T-helper 2 cell (primary cell): ENCODE measurements around the gene LY86.

Source experiments
- DNase-seq, 5 experiments: peaks; one replicate each; pipeline versions ENCODE4 v3.0.0 to v3.0.0-alpha.2; 2012 to 2022

LY86 gene

DNA sequence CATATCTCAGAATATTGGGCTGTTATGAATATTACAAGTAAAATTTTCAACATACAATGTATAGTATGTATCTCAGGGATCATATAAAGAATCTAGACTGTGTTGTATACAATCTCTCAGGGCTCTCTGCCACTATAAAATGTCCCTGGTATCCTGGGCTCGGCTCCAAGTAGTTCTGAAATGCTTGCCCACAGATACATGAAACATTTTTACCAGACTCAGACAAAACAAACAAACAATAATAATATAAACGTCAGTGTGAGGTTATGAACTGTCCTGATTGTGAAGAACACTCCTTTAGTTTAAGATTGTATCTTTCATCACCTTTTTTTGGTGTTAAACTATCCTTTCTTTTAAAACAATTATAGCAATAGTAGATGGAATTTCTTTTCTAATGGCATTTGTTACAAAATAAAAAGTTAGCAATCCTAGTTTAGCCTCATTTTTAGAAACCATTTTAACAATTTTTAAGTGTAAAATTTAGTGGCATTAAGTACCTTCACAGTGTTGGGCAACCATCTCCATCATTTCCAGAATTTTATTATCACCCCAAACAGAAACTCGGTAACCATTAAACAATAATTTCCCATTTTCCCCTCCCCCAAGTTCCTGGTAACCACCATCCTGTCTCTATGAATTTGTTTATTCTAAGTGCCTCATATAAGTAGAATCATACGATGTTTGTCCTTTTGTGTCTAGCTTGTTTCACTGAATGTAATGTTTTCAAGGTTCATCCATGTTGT is 17.4 kb upstream of the LY86 start:
- no peak for DNase-seq

DNA sequence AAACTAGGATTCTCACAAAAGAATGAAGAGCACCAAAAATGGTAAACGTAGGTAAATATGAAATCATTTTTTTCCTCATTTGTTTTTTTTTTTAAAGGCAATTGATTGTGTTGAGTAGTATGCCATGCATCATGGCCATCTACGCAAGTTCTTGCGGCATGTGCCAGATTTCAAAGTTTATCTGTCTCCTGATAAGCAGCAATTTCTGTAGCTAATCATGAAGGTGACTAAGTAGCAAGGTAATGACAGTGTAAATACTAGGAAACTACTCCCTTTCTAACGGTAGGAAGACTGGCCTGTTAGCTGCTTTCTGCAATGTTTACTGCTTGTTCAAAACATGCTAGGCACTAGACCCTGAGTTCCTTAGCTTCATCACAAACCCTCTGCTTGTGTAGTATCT is 13.4 kb upstream of the LY86 start:
- DNase-seq, result no peak

DNA sequence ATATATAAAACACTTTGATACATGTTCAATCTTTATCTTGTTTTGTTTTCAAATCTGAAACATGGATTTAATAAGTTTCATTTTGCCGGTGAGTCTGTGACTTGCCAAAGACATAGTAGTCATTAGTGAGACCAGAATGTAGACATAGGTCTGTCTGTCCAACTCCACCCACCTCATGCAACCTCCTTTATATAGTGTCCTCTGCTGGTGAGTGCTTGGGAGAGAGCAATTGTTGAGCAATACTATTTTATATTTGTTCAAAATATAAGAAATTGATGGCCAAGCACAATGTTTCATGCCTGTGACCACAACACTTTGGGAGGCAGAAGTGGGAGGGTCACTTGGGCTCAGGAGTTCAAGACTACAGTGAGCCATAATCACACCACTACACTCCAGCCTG is 10.8 kb upstream of the LY86 start:
- no peak for DNase-seq

DNA sequence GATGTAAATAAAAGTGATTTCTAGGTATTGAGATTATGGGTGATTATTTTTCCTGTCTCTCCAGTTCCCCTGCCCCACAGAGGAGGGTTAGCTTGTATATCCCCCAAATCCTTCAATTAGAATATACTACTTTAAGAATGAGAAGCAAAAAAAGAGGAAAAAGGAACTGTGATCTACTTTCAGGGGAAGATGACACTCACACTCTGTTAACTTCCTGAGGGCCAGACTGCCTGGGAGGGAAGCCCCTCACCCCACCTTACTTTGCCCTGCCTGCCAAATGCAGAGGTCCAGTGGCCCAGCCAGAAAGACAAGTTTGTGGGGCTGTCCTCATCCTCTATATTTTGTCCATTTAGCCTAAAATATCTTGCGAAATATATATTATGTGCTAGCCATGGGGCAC is 9.2 kb upstream of the LY86 start:
- DNase-seq, result no peak

DNA sequence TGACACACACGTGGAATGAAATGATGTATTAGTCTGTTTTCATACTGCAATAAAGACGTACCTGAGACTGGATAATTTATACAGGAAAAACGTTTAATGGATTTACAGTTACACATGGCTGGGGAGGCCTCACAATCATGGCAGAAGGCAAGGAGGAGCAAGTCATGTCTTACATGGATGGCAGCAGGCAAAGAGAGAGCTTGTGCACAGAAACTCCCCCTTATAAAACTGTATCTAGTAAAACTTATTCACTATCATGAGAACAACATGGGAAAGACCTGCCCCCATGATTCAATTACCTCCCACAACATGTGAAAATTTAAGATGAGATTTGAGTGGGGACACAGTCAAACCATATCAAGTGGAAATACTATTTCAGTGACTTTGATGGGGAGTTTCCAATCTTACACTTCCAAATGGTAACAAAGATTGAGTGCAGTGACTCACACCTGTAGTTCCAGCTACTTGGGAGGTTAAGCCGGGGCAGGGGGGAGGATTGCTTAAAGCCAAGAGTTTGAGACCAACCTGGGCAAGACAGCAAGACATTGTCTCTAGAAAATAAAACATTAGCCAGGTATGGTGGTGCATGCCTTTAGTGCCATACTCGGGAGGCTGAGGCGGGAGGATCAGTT is 8.2 kb upstream of the LY86 start:
- DNase-seq, result no peak

DNA sequence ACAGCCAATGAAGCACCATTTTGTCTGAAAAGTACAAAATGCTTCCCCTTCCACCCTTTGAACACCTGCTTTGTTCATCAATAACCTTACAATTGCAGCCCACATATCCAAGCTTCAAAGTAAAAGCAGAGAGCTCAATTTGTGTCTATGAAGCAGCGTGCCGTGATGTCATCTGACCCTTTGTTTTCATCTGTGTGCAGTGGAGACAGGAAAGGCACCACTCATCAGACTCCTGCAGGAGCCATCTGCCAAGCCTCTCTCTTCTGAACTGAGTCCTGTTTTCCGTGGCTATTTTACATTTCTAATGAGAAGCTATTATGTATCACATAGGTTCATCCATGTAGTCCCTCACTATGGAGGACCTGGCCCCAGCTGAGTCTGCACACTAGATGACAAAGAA is 7.5 kb upstream of the LY86 start:
- DNase-seq, result no peak

DNA sequence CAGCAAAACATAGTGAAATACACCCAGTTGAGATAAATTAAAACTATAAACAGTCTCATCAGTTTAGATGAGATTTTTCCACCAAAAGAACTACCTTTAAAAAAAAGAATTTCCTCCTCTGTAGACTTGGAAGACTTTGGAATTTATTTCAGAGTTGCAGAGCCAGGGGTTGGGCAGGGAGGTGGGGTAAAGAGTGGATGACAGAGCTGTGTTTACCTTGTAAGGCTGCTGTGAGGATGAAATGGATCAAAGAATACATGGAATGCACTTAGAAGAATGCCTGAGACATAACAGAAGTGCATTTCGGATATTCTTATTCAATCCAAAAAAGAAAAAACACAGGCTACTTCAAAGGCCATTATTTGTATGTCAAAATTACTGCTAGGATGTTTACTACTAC is 6.4 kb upstream of the LY86 start:
- no peak for DNase-seq

DNA sequence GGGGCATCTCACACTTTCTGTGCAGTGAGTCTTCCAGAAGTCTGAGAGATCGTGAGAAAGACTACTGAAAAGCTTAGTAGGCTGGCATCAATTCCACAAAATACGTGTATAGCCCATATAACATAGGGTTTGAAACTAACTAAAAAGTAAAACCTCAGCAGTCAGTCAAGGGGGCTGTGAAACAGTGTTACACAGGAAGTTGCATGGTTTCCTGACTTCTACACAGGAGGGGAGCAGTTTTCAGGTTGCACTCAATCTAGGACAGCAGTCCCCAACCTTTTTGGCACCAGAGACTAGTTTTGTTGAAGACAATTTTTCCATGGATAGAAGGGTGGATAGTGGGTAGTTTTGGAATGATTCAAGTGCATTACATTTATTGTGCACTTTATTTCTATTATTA is 4.7 kb upstream of the LY86 start:
- peak in 1 of 5 experiments; percentile 61 for DNase-seq

DNA sequence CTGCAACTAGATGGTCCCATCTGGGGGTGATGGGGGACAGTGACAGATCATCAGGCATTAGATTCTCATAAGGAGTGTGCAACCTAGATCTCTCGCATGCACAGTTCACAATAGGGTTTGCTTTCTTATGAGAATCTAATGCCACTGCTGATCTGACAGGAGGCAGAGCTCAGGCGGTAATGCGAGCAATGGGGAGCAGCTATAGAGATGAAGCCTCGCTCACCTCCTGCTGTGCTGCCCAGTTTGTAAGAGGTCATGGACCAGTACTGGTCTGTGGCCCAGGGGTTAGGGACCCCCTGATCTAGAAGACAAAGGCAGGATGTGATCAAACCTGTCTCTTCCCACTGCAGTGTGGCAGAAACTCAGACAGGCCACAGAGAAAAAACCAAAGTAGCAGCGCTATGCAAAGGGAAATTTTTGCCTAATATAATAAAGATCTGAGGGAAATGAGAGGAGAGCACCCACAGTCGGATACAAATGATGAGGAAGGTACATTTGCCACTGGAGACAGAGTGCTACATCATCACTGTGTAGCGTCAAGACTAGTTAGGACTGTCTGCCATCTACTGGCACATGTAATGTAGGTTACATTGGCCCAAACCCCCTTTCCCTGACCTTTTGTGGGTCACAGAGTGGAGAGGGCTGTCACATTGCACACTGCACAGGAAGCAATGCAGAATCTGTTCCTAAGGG is 4.1 kb upstream of the LY86 start:
- no peak for DNase-seq

DNA sequence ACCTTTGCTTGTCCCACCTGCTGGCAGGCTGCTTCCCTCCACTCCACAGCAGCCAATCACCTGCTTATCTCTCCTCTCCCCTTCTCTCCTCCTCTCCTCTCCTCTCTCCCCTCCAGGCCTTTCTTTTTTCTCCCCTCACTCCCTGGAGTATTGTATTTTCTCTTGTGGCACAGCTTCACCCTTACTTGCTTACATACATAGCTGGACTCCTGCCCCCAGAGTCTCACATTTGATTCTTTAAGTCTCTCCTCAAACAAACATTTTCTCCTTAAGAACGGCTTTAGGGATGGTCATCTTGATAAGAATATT is 3.6 kb upstream of the LY86 start:
- DNase-seq, result no peak

DNA sequence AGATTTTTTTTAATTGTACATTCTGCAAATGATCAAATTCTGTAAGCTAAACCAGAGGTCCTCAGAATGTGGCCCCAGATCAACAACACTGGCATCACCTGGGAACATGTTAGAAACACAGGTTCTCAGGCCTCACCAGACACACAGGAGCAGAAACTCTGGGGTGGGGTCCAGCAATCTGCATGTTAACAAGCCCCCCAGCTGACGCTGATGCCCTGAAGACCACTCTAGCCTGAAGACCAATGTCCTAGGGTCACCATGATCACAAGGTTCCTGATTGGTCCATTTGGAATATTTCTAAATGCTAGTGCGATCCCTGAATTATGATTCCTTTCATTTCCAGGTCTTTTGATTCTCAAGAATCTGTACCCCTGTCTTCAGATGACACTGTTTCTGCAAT is 2.4 kb upstream of the LY86 start:
- DNase-seq, result no peak

DNA sequence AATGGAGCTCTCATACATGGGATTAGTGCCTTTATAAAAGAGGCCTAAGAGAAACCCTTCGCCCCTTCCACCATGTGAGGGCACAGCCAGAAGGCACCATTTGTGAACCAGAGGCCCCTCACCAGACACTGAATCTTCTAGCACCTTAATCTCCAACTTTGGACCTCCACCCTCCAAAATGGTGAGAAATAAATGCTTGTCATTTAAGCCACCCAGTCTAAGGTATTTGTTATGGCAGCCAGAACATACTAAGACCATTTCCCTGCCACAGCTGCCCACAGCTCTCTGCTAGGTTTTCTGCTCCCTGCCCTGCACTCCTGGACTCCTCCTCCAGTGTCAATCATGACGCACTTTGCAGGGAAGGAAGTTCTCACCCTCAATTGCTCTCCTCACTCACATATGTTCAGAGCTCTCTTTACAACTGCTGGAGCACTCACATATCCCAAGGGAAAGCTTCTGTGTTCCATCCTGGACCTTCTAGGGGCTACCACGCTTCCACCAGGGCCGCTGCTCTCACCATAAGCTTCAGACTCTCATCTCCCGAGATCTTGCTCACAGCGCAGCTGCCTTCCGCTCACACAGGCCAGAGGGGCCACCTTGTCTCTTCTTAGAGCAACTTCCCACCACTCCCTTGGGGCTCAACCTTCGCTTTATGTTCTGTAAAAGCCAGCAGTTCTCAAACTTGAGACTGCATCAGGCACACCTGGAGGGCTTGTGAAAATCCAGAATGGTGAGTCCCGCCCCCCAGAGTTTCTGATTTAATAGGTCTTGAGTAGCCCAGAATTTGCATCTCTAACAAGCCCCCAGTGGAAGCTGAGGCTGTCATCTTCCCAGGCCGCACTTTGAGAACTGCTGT is 1.6 kb upstream of the LY86 start:
- DNase-seq, result no peak

DNA sequence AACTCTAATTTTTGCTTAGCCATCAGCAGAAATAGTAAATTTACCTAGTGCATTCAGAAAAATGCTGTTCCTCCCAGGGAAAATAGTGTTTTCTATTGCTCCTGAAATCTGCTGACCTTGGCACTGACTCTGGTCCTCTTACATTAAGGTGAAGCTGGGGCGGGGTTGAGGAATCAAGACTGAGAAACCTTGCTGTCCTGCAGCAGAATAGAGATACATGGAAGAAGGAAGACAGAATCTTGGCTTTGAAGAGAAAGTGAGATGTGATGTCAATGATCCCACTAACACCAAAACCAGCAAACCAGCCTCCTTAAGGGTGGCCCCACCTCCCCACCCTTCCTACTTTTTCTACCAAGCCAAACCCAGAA is 840 bp upstream of the LY86 start:
- no peak for DNase-seq

DNA sequence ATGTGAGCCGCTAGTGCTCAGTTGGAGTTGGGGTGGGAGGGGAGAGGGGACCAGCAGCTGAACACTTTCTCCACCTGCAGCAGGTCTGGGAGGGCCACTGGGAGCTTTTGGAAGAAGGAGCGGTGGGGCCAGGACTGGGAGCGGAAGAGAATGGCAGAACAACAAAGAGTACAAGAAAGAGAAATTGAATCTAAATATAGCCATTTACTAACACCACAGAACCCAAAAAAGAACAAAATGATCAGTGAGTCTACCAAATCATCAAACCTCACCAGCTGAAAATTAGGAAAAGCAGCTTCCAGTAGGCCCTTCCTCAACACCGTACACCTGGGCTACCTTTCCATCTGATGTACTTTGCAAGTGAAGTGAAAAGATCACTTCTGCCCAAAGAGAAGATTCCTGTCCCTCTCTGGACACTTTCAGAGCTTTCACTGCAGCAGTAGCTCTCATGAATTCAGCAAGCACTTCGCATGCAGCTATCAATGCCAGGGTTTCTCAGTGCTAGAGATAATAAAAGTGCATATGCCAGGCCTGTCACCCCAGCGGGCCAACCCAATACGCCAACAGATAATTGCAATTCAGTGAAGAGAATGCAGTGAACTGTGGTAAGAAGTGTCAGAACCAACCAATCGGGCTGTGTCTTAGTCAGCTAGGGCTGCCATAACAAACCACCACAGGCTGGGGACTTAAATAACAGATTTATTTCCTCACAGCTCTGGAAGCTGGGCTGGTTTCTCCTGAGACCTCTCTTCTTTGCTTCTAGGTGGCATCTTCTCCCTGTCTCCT is 597 bp downstream of the LY86 start:
- DNase-seq, result no peak

DNA sequence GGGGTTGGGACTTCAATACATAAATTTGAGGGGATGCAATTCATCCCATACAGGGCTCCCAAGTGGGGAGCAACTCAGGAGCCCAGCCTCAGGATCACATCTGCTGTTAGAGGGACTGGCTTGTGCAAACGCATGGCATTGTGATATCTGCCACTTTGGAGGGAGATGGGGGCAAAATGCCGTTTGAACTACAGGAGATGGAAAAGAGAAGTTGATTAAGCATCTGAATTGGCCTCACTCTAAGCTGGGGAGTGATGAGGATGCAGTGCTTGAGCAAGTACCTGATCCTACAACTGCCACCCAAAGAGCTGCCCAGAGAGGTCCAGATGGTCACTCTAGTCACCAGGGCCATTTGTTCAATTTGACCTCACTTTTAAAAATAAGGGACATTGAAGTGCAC is 2.0 kb downstream of the LY86 start:
- no peak for DNase-seq

DNA sequence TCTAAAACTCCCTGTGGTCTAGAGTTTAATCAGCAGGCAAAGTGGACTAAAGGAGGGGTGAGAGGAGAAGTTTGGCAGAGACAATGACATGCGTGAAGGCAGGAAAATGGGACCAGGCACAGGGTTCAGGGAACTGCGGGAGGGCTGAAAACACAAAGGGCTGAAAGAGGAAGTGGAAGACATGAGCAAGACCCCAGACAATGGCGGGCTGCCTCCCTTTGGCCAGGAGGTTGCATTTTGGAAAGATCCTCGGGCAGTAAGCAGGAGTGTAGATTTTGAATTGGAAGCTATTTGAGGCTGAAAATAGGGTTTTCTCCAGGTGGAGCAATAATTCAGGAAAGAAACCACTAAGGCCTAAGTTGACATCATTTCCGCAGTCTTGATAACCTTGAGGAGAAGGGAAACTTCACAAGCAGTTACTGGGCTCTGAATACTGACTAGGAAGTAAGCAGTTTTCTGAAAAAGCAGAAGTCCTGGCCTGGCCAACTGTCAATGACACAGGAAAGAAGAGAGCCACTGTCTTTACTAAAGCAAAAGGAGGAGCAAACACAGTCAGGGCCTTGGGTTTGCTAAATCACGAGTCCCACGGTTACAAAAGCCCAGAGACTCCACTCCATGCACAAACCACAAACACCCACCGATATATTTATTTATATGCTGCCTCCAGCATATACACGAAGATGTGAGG is 3.4 kb downstream of the LY86 start:
- no peak for DNase-seq

DNA sequence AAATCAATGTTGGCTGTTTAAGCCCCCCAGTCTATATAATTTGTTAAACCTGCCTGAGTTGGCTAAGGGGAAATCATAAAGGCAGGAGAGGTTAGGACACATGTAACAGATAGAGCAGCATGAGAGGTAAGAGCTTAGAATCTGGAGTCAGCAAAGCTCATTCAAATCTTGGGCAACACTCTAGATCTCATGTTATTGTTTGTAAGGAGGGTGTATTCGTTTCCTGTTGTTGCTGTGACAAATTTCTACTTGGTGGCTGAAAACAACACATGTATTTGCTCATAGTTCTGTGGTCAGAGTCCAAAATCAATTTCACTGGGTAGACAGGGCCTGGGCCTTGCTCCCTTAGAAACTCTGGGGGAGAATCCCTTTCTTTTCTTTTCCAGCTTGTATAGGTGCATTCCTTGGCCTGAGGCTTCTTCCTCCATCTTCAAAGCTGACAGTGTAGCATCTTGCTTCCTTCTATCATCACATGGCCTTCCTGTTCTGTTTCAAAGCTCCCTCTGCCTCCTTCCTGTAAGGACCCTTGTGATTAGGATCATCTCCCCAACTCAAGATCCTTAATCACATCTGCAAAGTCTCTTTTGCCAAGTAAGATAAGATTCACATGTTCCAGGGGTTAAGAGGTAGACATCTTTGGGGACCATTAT is 4.4 kb downstream of the LY86 start:
- DNase-seq, result peak in 1 of 5 experiments; percentile 24

DNA sequence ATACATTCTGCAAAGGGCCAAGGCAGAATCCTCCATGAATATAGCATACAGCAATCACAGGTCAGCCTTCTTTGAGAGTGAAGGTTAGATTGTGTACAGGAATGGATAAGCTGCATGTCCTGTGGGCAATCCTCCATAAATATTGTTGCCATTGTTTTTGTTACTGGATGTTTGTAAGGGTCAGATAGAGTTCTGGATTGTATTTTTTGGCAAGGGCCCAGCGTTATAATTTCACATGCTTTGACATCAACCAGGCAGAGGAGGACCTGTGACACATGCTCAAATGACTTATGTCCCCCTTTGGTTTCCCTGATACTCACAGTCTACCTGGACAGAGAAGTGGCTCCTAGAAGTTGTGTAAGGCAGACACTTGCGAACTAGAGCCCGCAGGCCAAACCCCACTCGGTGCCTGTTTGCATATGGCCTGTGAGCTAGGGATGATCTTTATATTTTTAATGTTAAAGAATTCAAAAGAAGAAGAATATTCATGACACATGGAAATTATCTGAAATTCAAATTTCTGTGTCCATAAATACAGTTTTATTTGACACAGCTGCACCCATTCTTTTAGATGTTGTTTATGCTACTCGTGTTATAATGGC is 5.4 kb downstream of the LY86 start:
- DNase-seq, result no peak

DNA sequence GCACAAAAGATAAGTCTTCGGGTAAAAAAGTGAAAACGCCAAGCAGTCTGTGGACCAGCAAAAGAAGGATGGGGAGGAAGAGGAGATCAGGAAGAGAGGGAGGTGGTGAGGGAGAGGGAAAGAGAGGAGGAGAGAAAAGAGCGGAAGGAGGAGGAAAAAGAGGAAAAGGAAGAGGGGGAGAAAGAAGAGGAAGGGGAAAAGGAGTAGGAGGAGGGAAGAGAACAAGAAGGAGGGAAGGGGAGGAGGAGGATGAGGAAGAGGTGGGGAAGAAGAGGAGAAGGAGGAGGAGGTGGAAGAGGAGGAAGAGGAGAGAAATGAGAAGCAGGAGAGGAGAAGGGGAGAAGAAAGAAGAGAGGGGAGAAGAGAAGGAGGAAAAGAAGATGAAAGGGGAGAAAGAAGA is 6.5 kb downstream of the LY86 start:
- no peak for DNase-seq

DNA sequence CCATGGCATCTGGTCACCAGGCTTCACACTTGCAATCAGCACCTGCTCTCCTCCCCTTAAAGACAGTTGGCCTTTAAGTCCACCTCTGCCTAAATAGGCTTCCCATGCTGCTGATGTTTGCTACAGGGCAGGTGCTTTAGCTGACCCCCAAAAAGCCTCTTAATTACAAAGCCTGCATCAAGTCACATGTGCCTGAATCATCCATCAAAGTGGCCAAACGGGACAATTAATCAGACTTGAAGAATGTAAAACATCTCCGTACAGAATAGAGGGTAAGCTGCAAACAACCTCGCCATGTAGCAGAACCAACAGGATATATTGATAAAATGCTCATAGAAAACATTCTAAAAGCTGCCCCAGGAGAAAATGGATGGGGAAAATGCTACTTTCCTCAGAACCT is 7.4 kb downstream of the LY86 start:
- no peak for DNase-seq
